ENCODE data around the gene TCP11L1. TPM values are rescaled to one million over a fixed set of nuclear protein-coding genes. Genes with fewer than 3 reads are reported as not detected.

Gene TCP11L1
- total RNA-seq, 1 donor from 2014 or later, result 25.0 TPM

- Mint-ChIP-seq H3K27ac (ENCODE audit: unreplicated experiment) (no peak overlapping the region), H3K9me3 (peaks cover 6% of the 10 kb centered on the region), H3K4me3 (no peak overlapping the region), H3K27me3 (ENCODE audit: low read depth) (peaks cover 11% of the 10 kb centered on the region), H3K4me1 (no peaks in the 10 kb centered on the region), H3K36me3 (ENCODE audit: low read depth) (peaks cover 4% of the 10 kb centered on the region)
- no peak for DNase-seq (ENCODE audit: low read depth, low spot score)
- TF ChIP-seq, protein P1, sequence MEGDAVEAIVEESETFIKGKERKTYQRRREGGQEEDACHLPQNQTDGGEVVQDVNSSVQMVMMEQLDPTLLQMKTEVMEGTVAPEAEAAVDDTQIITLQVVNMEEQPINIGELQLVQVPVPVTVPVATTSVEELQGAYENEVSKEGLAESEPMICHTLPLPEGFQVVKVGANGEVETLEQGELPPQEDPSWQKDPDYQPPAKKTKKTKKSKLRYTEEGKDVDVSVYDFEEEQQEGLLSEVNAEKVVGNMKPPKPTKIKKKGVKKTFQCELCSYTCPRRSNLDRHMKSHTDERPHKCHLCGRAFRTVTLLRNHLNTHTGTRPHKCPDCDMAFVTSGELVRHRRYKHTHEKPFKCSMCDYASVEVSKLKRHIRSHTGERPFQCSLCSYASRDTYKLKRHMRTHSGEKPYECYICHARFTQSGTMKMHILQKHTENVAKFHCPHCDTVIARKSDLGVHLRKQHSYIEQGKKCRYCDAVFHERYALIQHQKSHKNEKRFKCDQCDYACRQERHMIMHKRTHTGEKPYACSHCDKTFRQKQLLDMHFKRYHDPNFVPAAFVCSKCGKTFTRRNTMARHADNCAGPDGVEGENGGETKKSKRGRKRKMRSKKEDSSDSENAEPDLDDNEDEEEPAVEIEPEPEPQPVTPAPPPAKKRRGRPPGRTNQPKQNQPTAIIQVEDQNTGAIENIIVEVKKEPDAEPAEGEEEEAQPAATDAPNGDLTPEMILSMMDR (conservative IDR thresholded peaks at IDR 0.05), result no peak
Observed at GRCh38 chr11:33001281-33001680, 38.1 kb upstream of the TCP11L1 start.

GRCh38 chr11:33001751-33002542 is 37.4 kb upstream of the TCP11L1 start:
- no peak overlapping the region for H3K4me3 Mint-ChIP-seq
- peaks cover 4% of the 10 kb centered on the region for H3K27me3 Mint-ChIP-seq (ENCODE audit: low read depth)
- no peak for DNase-seq (ENCODE audit: low read depth, low spot score)
- no peaks in the 10 kb centered on the region for H3K4me1 Mint-ChIP-seq
- H3K36me3 Mint-ChIP-seq (ENCODE audit: low read depth), result peaks cover 4% of the 10 kb centered on the region
- TF ChIP-seq, protein P1 (conservative IDR thresholded peaks at IDR 0.05), result no peak
- H3K9me3 Mint-ChIP-seq, result peaks cover 6% of the 10 kb centered on the region
- peak overlapping the region; percentile 39 for H3K27ac Mint-ChIP-seq (ENCODE audit: unreplicated experiment)

GRCh38 chr11:33005175-33005574 is 34.2 kb upstream of the TCP11L1 start:
- H3K27me3 Mint-ChIP-seq (ENCODE audit: low read depth), result no peaks in the 10 kb centered on the region
- no peaks in the 10 kb centered on the region for H3K4me1 Mint-ChIP-seq
- no peaks in the 10 kb centered on the region for H3K36me3 Mint-ChIP-seq (ENCODE audit: low read depth)
- TF ChIP-seq, protein P1 (conservative IDR thresholded peaks at IDR 0.05), result no peak
- no peaks in the 10 kb centered on the region for H3K9me3 Mint-ChIP-seq
- DNase-seq (ENCODE audit: low read depth, low spot score), result no peak
- no peak overlapping the region for H3K27ac Mint-ChIP-seq (ENCODE audit: unreplicated experiment)
- no peak overlapping the region for H3K4me3 Mint-ChIP-seq

GRCh38 chr11:33006010-33006409 is 33.4 kb upstream of the TCP11L1 start:
- no peaks in the 10 kb centered on the region for H3K4me1 Mint-ChIP-seq
- TF ChIP-seq, protein P1 (conservative IDR thresholded peaks at IDR 0.05), result no peak
- no peaks in the 10 kb centered on the region for H3K36me3 Mint-ChIP-seq (ENCODE audit: low read depth)
- H3K9me3 Mint-ChIP-seq, result no peaks in the 10 kb centered on the region
- DNase-seq (ENCODE audit: low read depth, low spot score), result no peak
- H3K27me3 Mint-ChIP-seq (ENCODE audit: low read depth), result no peaks in the 10 kb centered on the region
- no peak overlapping the region for H3K4me3 Mint-ChIP-seq
- H3K27ac Mint-ChIP-seq (ENCODE audit: unreplicated experiment), result no peak overlapping the region

DNA sequence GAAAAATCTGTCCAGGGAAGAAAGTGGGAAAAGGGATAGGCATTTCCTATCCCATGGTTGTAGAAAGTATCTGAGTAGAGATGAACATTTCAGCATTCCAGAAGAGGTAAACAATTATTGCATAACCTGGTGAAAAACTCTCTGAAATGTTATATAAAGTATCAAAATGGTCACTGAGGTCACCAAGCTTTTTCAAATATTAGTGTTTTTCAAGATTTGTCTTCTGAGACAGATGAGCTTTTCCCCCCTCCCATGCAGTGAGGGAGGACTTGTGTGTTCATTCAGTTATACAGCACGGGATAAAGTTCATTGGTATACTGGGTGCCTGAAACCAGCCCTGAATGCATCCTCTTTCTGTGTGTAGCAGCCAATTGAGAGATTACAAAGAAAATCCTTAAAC is 25.6 kb upstream of the TCP11L1 start:
- Mint-ChIP-seq H3K4me3 (no peak overlapping the region), H3K9me3 (peaks cover 3% of the 10 kb centered on the region), H3K36me3 (ENCODE audit: low read depth) (no peaks in the 10 kb centered on the region), H3K4me1 (peaks cover 11% of the 10 kb centered on the region), H3K27ac (ENCODE audit: unreplicated experiment) (no peak overlapping the region), H3K27me3 (ENCODE audit: low read depth) (peaks cover 35% of the 10 kb centered on the region)
- no peak for DNase-seq (ENCODE audit: low read depth, low spot score)
- TF ChIP-seq, protein P1 (conservative IDR thresholded peaks at IDR 0.05), result no peak
